Tracheal epithelial cell (primary cell): Measurements from ENCODE around the gene OLIG1. TPM values are rescaled to one million over a fixed set of nuclear protein-coding genes. Genes with fewer than 3 reads are reported as not detected.

Experiments used
- total RNA-seq: library from RNA; depleted of rRNA; stranded (reverse); fragments of >200 nt; gene quantifications from 2 replicates; pipeline ENCODE4 v1.2.1, GENCODE V29; 2014

The OLIG1 gene, protein sequence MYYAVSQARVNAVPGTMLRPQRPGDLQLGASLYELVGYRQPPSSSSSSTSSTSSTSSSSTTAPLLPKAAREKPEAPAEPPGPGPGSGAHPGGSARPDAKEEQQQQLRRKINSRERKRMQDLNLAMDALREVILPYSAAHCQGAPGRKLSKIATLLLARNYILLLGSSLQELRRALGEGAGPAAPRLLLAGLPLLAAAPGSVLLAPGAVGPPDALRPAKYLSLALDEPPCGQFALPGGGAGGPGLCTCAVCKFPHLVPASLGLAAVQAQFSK
- total RNA-seq: not detected in 2 replicates

DNA sequence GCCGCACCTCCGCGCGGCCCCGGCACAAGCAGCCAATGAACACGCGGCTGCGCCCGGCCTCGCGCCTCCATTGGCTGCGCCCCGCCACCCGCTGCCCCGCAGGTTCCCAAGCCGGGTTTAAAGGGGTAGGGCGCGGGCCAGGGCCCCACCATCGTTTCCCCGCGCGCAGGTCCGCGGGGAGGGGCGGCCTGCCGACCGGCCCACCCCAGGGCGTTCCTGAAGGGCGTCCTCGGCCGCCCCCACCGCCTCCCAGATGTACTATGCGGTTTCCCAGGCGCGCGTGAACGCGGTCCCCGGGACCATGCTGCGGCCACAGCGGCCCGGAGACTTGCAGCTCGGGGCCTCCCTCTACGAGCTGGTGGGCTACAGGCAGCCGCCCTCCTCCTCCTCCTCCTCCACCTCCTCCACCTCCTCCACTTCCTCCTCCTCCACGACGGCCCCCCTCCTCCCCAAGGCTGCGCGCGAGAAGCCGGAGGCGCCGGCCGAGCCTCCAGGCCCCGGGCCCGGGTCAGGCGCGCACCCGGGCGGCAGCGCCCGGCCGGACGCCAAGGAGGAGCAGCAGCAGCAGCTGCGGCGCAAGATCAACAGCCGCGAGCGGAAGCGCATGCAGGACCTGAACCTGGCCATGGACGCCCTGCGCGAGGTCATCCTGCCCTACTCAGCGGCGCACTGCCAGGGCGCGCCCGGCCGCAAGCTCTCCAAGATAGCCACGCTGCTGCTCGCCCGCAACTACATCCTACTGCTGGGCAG, at the start of gene OLIG1:
TSS of gene OLIG1 (plus strand) at position 148 of the 750 bp plus-strand sequence. CDS start at position 254, 106 bp downstream.

DNA sequence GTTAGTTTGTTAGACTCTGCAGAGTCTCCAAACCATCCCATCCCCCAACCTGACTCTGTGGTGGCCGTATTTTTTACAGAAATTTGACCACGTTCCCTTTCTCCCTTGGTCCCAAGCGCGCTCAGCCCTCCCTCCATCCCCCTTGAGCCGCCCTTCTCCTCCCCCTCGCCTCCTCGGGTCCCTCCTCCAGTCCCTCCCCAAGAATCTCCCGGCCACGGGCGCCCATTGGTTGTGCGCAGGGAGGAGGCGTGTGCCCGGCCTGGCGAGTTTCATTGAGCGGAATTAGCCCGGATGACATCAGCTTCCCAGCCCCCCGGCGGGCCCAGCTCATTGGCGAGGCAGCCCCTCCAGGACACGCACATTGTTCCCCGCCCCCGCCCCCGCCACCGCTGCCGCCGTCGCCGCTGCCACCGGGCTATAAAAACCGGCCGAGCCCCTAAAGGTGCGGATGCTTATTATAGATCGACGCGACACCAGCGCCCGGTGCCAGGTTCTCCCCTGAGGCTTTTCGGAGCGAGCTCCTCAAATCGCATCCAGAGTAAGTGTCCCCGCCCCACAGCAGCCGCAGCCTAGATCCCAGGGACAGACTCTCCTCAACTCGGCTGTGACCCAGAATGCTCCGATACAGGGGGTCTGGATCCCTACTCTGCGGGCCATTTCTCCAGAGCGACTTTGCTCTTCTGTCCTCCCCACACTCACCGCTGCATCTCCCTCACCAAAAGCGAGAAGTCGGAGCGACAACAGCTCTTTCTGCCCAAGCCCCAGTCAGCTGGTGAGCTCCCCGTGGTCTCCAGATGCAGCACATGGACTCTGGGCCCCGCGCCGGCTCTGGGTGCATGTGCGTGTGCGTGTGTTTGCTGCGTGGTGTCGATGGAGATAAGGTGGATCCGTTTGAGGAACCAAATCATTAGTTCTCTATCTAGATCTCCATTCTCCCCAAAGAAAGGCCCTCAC, 44.2 kb upstream of the OLIG1 start, which contains the start of gene OLIG2:
TSS of gene OLIG2 (plus strand) at position 447 of the 954 bp plus-strand sequence. CDS start 928 bp downstream, outside the sequence.

Other genes with a start within 250 kb of the OLIG1 start
- not detected in 2 replicates for gene OLIG2, start 44.2 kb upstream of the OLIG1 start, total RNA-seq
- 3.4 and 4.7 TPM in 2 replicates for gene IFNAR2, start 159.8 kb downstream of the OLIG1 start, total RNA-seq
- gene IL10RB, start 196.2 kb downstream of the OLIG1 start, total RNA-seq: 29.6 and 31.1 TPM in 2 replicates